Right cardiac atrium (tissue), 5 donors: ENCODE data around the gene CNOT10. TPM values are rescaled to one million over a fixed set of nuclear protein-coding genes. Genes with fewer than 3 reads are reported as not detected.

ENCODE experiments used
- ATAC-seq, 2 donors: fragments of 200-7000 bp; cut with Tn5 transposase; one replicate each; pipeline versions ENCODE4 v1.8.0 to v1.9.1; 2020; ENCODE audit warnings: moderate library complexity in 2 of 2, mild to moderate bottlenecking in 1 of 2
- DNase-seq, 3 donors: peaks; one replicate each; pipeline ENCODE4 v3.0.0-alpha.2; 2020
- H3K27ac ChIP-seq: one replicate; pipeline ENCODE4 v1.5.1; 2013; ENCODE audit warnings: mild to moderate bottlenecking, low read length, control low read depth, moderate library complexity
- H3K27me3 ChIP-seq: one replicate; pipeline ENCODE4 v1.6.1; 2013; ENCODE audit not compliant: control insufficient read depth, insufficient read depth
- H3K4me1 ChIP-seq: one replicate; pipeline ENCODE4 v1.6.1; 2013; ENCODE audit warnings: low read length; ENCODE audit not compliant: control insufficient read depth, insufficient read depth
- H3K4me3 ChIP-seq: one replicate; pipeline ENCODE4 v1.5.1; 2013; ENCODE audit warnings: low read length, control low read depth
- H3K9me3 ChIP-seq: one replicate; pipeline ENCODE4 v1.6.1; 2013; ENCODE audit warnings: low read length; ENCODE audit not compliant: control insufficient read depth
- WGBS: extraction: QIAGEN DNeasy Blood & Tissue Kit; methylation state at CpG from one replicate; pipeline ENCODE4 v1.1.7; 2013; 5-methylcytosine and 5-hydroxymethylcytosine counted together
- intact Hi-C, 4 donors: fragments of 100-400 bp; cut with DNase I; formaldehyde crosslinking; loops; one replicate each; pipeline versions ENCODE4 v1.11.0 to v1.14.0; 2022 to 2023
- polyA plus RNA-seq: library from polyadenylated mRNA; stranded (reverse); fragments of 200-250 nt; gene quantifications from one replicate; pipeline ENCODE4 v1.2.3, GENCODE V29; 2013
- total RNA-seq, 4 donors: library from RNA; stranded (reverse); fragmentation: NEBNext Ultra II Directional; extraction: Animal tissue kit (Norgen Biotek cat#: 25700); gene quantifications; one replicate each; pipeline ENCODE4 v1.2.1, GENCODE V29; 2021
- donor health status: healthy with polysubstance abuse.
- donor health status: DM: no; HTN: yes; CAD: no.
- donor health status: DM: no; HTN: no; CAD: no.
- donor health status: DM: no; HTN: yes; CAD: no; lungs with severe emphysema.
- donor health status: DM: yes; HTN: yes; CAD: no.

CNOT10 gene
- total and polyA plus RNA-seq, 5 donors, result 7.9 to 20.7 (median 16.0) TPM

DNA sequence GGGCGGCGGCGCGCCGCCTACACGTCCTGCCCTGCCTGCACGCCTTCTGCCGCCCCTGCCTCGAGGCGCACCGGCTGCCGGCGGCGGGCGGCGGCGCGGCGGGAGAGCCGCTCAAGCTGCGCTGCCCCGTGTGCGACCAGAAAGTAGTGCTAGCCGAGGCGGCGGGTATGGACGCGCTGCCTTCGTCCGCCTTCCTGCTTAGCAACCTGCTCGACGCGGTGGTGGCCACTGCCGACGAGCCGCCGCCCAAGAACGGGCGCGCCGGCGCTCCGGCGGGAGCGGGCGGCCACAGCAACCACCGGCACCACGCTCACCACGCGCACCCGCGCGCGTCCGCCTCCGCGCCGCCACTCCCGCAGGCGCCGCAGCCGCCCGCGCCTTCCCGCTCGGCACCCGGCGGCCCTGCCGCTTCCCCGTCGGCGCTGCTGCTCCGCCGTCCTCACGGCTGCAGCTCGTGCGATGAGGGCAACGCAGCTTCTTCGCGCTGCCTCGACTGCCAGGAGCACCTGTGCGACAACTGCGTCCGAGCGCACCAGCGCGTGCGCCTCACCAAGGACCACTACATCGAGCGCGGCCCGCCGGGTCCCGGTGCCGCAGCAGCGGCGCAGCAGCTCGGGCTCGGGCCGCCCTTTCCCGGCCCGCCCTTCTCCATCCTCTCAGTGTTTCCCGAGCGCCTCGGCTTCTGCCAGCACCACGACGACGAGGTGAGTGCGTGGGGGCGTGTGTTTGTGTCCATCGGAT, 133.4 kb downstream of the CNOT10 start:
- ATAC-seq (no peak), DNase-seq (no peak)
- Histone ChIP-seq H3K4me3 (peak overlapping the region; percentile 29), H3K9me3 (no peaks in the 10 kb centered on the region), H3K27ac (no peak overlapping the region), H3K27me3 (no peaks in the 10 kb centered on the region), H3K4me1 (peaks cover 5% of the 10 kb centered on the region)
- 2% methylated on average over 111 of the region's 111 CpGs for WGBS
- intact Hi-C loops, result no loop called here

DNA sequence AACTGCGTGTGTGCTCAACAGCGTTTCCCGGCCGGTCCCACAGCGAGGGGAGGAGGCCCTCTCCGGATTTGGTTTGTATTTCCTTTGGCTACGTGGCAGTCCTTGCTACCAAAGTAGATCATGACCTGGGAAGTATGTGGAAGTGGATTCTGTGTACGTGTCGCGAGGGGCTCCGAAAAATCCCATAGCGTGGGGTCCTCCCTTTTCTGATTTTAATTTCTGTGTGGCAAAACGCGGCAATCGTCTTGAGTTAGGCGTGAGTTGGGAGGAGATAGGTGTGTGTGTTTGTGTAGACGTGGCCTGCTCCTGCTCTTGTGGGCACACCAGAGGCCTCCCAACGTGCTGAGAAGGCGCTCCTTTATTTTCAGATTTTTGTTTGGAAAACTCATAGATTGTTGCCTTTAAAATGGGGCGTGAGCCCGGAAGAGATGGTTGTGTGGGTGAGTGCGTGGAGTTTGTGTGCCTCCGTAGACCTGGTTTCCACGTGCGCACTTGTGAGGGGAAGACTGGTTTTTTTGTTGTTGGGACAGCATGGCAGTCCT, 134.1 kb downstream of the CNOT10 start:
- no peak for DNase-seq
- peaks cover 5% of the 10 kb centered on the region for H3K4me1 ChIP-seq
- no peaks in the 10 kb centered on the region for H3K9me3 ChIP-seq
- no peak overlapping the region for H3K4me3 ChIP-seq
- ATAC-seq, result no peak
- WGBS, result 44% methylated on average over 25 of the region's 25 CpGs
- intact Hi-C loops, result no loop called here
- no peaks in the 10 kb centered on the region for H3K27me3 ChIP-seq
- no peak overlapping the region for H3K27ac ChIP-seq

DNA sequence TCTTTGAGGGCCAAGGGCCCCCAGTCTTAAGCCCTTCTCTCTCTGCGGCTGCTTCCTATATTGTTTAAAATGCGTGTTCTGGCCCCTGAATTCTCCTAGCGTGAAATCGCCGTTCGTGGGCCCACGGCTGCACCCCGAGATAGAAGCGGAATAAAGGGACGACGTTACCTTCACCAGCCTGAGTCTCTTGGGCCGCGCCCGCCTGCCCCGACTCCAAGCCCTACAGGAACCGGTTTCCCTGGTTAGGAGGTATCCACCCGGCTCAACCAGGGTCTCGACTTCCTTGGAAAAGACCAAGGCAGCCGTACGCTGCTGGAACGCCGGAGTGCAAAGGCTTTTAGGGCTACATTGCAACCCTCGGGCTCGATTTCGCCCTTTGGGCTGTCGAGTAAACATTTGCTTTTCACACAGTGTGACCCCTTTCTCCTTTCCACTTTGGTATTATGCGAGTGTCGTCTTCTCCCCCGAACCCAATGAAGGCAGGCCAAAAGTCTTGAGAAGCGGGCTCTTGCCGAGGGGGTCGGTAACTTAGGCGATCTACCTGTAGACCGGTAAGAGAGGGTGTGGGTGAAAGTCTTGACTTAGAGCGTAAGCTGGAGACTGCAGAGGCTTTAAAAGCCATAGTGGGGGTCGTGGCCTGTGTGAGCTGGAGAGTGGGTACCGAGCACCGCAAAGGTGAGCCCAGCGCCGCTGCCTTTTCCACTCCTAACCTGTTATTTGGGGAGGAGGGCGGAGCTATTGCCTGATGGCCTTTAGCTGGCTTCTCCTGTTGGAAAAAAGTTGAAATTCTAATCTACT, 134.8 kb downstream of the CNOT10 start:
- intact Hi-C loops, result no loop called here
- DNase-seq (no peak), ATAC-seq (no peak)
- Histone ChIP-seq H3K9me3 (no peaks in the 10 kb centered on the region), H3K27me3 (no peaks in the 10 kb centered on the region), H3K4me1 (peaks cover 5% of the 10 kb centered on the region), H3K4me3 (no peak overlapping the region), H3K27ac (no peak overlapping the region)
- 66% methylated on average over 41 of the region's 41 CpGs for WGBS

DNA sequence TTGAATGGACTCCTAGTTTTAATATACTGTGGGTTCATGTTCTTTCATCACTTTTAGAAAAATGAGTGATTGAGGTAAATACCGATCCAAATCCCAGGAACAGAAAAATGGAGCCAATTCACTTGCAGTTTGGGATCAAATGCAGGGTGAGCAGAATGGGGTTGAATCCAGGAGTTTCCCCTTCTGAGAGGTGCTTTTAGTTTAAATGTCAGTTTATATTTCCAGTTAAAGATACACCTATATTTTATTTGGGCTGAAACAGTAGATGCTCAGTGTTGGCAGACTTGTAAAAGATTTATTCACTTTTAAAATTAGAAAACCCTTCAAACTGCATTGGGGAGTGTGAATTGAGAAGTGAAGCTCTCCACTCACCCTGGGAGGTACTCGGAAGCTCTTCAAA, 135.4 kb downstream of the CNOT10 start:
- Histone ChIP-seq H3K27me3 (no peaks in the 10 kb centered on the region), H3K27ac (no peak overlapping the region), H3K4me1 (peaks cover 5% of the 10 kb centered on the region), H3K9me3 (no peaks in the 10 kb centered on the region), H3K4me3 (no peak overlapping the region)
- intact Hi-C loops, result no loop called here
- DNase-seq (no peak), ATAC-seq (no peak)
- 89% methylated on average over 2 of the region's 2 CpGs for WGBS

DNA sequence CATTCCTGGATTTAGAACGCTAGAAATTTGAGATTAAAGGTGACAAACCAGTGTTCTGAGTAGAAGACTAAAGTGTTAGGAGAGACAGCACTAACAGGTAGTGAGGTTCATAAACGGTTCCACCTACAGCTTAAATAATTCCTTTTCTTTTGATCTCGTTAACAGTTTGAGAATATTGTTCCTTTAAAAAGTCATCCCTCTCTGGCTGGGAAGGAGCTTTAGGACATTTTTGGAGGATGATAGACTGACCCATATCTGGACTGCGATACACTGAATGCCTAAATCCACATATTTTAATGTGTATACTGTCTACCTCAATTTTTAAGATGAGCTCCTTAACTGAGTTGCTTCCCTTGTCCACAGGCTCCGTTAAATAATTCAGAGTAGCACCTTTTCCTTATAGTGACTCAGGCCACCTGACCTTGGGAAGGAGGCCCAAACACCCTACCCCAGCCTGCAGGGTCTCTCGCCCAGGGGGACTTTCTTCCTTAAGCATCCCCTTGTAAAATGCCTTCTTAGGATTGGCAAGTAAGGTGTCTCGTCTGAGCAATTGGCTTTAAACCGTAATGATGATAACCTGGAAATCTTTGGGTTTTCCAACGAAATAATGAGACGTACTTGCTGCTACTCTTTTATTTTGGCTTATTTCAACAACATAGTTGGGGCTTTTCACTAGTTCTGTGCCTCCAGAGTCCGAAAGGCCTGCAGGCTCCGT, 136.1 kb downstream of the CNOT10 start:
- Histone ChIP-seq H3K4me3 (no peak overlapping the region), H3K27me3 (no peaks in the 10 kb centered on the region), H3K4me1 (peaks cover 5% of the 10 kb centered on the region), H3K9me3 (no peaks in the 10 kb centered on the region), H3K27ac (no peak overlapping the region)
- intact Hi-C loops, result no loop called here
- ATAC-seq (no peak), DNase-seq (no peak)
- WGBS, result 64% methylated on average over 12 of the region's 12 CpGs

DNA sequence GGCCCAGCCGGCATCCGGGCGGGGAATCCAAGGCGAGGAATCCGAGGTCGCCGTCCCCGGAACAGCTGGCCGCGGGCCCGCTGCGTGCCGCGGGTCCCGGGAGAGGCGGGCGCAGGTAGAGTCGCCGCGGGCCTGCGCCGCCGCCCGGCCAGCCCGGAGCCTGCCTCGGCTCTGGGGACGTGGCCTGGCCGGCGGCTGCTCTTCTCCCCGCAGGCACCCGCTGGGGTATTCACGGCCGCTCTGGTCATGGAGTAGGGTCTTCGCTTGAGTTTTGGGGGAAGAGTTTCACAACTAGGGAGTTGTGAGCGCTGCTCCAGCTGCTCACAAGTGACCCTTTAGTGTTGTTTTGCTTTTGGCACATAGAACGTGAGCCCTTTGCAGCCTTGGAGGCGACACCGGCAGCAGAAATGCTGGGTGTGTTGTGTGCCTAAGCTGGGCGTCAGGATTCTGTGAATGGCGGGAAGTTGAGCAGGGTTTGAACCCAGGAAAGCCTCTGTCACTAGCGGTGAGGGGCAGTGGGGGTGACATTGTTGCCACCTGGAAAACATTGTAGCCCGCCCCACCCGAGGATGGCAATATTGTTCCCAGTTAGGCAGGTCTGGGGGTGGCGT, 136.8 kb downstream of the CNOT10 start:
- no peak for DNase-seq
- no peak overlapping the region for H3K27ac ChIP-seq
- peak in 1 of 2 donors; percentile 45 for ATAC-seq
- H3K4me3 ChIP-seq, result no peak overlapping the region
- intact Hi-C loops, result no loop called here
- no peaks in the 10 kb centered on the region for H3K9me3 ChIP-seq
- no peaks in the 10 kb centered on the region for H3K27me3 ChIP-seq
- WGBS, result 34% methylated on average over 44 of the region's 44 CpGs
- peaks cover 5% of the 10 kb centered on the region for H3K4me1 ChIP-seq

DNA sequence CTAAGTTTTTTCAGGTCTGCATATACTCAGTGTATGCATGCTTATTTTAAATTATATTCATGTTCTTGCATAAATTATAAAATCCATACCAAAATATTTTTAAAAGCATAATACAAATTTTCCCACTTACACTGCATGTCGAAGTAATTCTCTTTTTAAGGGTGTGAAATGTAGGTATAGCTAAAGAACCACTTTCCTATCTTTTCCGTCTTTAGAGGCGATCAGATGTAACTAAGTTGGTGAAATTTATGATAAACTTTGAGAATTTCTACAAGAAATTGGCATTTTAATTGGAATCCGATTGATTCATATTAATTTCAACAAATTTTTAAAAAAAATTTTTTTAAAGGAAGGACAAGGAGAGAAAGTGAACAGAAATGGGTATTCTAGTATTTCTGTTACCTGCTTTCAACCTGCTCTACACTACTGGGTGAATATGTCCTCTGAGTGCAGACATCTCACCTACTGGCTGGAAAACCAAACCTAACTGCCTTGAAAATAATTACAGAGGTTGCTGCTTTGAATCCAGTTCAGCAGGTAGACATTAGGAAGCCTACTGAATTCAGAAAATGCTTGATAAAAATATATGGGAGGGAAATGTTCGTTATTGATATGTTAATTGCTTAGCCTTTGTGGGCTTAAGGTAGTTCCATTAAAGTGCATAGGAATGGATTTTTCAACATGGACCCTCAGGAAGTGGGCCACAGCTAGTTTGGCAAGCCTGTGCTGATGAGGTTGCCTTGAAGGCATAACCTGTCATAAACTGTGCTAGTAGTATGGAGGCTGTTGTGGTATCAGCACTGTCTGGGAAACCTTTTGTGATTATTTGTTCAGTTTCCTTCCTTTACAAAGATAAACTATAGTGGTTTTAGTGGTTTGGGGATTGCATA, 137.9 kb downstream of the CNOT10 start:
- no peaks in the 10 kb centered on the region for H3K27me3 ChIP-seq
- intact Hi-C loops, result no loop called here
- DNase-seq (no peak), ATAC-seq (no peak)
- no peak overlapping the region for H3K4me3 ChIP-seq
- H3K9me3 ChIP-seq, result no peaks in the 10 kb centered on the region
- H3K27ac ChIP-seq, result no peak overlapping the region
- WGBS, result 89% methylated on average over 5 of the region's 5 CpGs
- peaks cover 5% of the 10 kb centered on the region for H3K4me1 ChIP-seq

Other genes with a start within 250 kb of the CNOT10 start
- gene CMTM6, start 182.3 kb upstream of the CNOT10 start, total RNA-seq, result 10 to 100 TPM; 13.2 to 21.6 (median 15.1) TPM
- gene CMTM6, start 182.3 kb upstream of the CNOT10 start, polyA plus RNA-seq, result 10.6 TPM
- 10 to 100 TPM; 41.2 to 48.5 (median 46.1) TPM for gene DYNC1LI1, start 114.3 kb upstream of the CNOT10 start, total RNA-seq
- gene DYNC1LI1, start 114.3 kb upstream of the CNOT10 start, polyA plus RNA-seq, result 42.6 TPM
- not detected for gene TRIM71, start 132.8 kb downstream of the CNOT10 start, total RNA-seq
- gene TRIM71, start 132.8 kb downstream of the CNOT10 start, polyA plus RNA-seq, result not detected